Measurements from ENCODE around the gene PLXDC2.

PLXDC2 gene

DNA sequence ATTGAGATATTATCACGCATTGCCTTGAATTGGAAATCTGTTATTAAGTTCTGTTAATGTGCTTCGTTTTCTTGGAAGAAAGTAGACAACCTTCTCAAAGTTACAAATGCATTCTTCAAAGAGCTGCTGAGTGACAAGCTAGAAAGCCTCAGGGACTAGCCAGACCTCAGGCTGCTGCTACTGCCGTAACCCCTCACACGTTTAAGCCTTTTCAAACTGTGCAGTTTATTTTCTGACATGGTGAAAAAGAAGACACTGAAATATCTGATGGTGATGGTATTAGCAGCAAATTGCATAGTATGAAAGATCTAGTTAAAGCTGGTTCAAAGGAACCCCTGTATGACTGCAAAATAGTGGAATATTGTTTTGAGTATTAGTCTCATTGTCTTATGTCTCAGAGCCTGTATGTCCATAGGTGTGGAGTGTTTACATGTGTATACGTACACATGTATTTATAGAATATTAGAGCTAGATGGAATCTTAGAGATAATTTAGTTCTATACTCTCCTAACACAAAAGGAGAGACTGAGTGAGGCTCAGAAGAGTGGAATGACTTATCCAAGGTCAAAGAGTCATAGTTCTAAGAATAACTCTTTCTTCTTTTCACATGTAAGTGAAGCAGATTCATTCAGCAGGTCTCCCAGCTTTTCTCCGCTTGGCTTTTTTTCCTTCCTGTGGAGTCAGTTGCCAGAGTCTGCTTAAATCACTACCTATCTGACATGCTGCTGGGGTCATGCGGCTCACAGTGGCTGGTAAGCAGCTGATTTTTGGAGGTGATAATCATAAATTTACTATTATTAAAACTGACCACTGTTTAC lies 431.9 kb downstream of the PLXDC2 start:
- POLR2A ChIA-PET, result no interaction called here
- CTCF ChIA-PET, result no interaction called here
- H3K27ac ChIP-seq (ENCODE audit: extremely low read depth, low read depth, low read length), result no peak overlapping the region
- TF ChIP-seq SP7 (tag by site-specific recombination; IDR thresholded peaks at IDR 0.05) (no peak), KLF8 (tag by site-specific recombination; IDR thresholded peaks at IDR 0.05) (no peak), ZNF701 (tag by site-specific recombination; IDR thresholded peaks at IDR 0.05) (no peak), ZNF239 (tag by site-specific recombination; IDR thresholded peaks at IDR 0.05) (no peak), ZNF221 (tag by site-specific recombination; IDR thresholded peaks at IDR 0.05; ENCODE audit: borderline replicate concordance) (no peak), ZNF146 (tag by site-specific recombination; IDR thresholded peaks at IDR 0.05) (no peak), BCL11A (tag by site-specific recombination; IDR thresholded peaks at IDR 0.05; ENCODE audit: low read depth) (no peak), ZNF423 (tag by site-specific recombination; IDR thresholded peaks at IDR 0.05) (no peak), ZNF248 (tag by site-specific recombination; IDR thresholded peaks at IDR 0.05) (no peak), ZSCAN30 (tag by site-specific recombination; IDR thresholded peaks at IDR 0.05) (no peak)
- TF ChIP-seq, protein P1, sequence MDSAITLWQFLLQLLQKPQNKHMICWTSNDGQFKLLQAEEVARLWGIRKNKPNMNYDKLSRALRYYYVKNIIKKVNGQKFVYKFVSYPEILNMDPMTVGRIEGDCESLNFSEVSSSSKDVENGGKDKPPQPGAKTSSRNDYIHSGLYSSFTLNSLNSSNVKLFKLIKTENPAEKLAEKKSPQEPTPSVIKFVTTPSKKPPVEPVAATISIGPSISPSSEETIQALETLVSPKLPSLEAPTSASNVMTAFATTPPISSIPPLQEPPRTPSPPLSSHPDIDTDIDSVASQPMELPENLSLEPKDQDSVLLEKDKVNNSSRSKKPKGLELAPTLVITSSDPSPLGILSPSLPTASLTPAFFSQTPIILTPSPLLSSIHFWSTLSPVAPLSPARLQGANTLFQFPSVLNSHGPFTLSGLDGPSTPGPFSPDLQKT (IDR thresholded peaks at IDR 0.05; ENCODE audit: borderline replicate concordance, low read depth, low read length), result no peak
- H3K4me3 ChIP-seq (ENCODE audit: low read depth, low read length), result no peak overlapping the region
- H3K4me1 ChIP-seq (ENCODE audit: control insufficient read depth, insufficient read depth, low read length), result no peaks in the 10 kb centered on the region
- no peaks in the 10 kb centered on the region for H3K9me3 ChIP-seq (ENCODE audit: control insufficient read depth, insufficient read depth, low read depth, low read length)
- no peaks in the 10 kb centered on the region for H3K36me3 ChIP-seq (ENCODE audit: control insufficient read depth in 2 of 2, insufficient read depth in 1 of 2, low read length in 2 of 2)

DNA sequence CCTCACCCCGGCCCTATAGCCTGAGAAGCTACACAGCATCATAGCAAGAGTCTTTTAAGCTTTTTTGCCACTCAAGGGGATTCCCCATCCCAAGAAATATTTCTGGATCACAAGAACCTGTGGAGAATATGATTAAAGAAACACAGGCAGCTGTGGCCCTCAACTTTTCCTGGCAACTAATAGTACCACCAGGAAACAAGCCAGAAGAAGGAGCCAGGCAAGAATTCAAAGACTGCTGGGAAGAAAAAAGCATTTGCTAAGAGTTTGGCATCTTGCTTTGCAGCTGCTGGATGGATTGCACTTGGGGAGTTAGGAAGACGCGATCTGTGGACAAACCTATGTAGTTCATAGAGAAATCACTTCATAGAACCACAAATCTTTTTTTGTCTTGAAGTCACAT lies 437.8 kb downstream of the PLXDC2 start:
- Histone ChIP-seq H3K27ac (ENCODE audit: extremely low read depth, low read depth, low read length) (no peak overlapping the region), H3K9me3 (ENCODE audit: control insufficient read depth, insufficient read depth, low read depth, low read length) (no peaks in the 10 kb centered on the region), H3K4me3 (ENCODE audit: low read depth, low read length) (no peak overlapping the region), H3K4me1 (ENCODE audit: control insufficient read depth, insufficient read depth, low read length) (no peaks in the 10 kb centered on the region), H3K36me3 (ENCODE audit: control insufficient read depth in 2 of 2, insufficient read depth in 1 of 2, low read length in 2 of 2) (no peaks in the 10 kb centered on the region)
- POLR2A ChIA-PET, result no interaction called here
- CTCF ChIA-PET, result no interaction called here
- TF ChIP-seq ZNF202 (tag by site-specific recombination; IDR thresholded peaks at IDR 0.05; ENCODE audit: borderline replicate concordance), result no peak
- TF ChIP-seq ZNF335 (tag by site-specific recombination; conservative IDR thresholded peaks at IDR 0.05), result no peak
- TF ChIP-seq KLF1 (tag by site-specific recombination; IDR thresholded peaks at IDR 0.05), result no peak
- no peak for TF ChIP-seq ZBTB17 (tag by site-specific recombination; IDR thresholded peaks at IDR 0.05)
- no peak for TF ChIP-seq ZNF350 (tag by site-specific recombination; IDR thresholded peaks at IDR 0.05)
- no peak for TF ChIP-seq ZNF433 (tag by site-specific recombination; IDR thresholded peaks at IDR 0.05; ENCODE audit: low read depth)
- TF ChIP-seq ZNF23 (tag by site-specific recombination; IDR thresholded peaks at IDR 0.05; ENCODE audit: borderline replicate concordance), result no peak
- TF ChIP-seq, protein P2, sequence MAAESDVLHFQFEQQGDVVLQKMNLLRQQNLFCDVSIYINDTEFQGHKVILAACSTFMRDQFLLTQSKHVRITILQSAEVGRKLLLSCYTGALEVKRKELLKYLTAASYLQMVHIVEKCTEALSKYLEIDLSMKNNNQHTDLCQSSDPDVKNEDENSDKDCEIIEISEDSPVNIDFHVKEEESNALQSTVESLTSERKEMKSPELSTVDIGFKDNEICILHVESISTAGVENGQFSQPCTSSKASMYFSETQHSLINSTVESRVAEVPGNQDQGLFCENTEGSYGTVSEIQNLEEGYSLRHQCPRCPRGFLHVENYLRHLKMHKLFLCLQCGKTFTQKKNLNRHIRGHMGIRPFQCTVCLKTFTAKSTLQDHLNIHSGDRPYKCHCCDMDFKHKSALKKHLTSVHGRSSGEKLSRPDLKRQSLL (tag by site-specific recombination; IDR thresholded peaks at IDR 0.05), result no peak

DNA sequence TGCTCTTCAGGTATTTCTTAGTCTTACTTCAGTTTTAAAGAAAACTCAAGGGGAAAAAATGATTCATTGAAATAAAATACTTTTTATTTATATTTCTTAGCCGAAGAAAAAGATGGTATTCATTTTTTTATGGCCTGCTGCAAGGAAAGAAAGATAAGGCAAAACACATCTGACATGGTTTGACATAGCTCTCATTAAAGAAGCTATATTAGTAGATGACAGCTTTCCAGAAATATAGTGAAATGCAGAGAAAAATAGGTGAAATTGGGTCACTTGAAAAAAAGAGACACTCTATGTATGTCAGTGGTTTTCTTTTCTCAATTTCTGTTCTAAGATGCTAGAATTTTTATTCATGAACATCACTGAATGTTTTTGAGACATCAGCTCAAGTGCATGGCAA lies 438.3 kb downstream of the PLXDC2 start:
- POLR2A ChIA-PET, result no interaction called here
- Histone ChIP-seq H3K4me1 (ENCODE audit: control insufficient read depth, insufficient read depth, low read length) (no peaks in the 10 kb centered on the region), H3K9me3 (ENCODE audit: control insufficient read depth, insufficient read depth, low read depth, low read length) (no peaks in the 10 kb centered on the region), H3K36me3 (ENCODE audit: control insufficient read depth in 2 of 2, insufficient read depth in 1 of 2, low read length in 2 of 2) (no peaks in the 10 kb centered on the region), H3K27ac (ENCODE audit: extremely low read depth, low read depth, low read length) (no peak overlapping the region), H3K4me3 (ENCODE audit: low read depth, low read length) (no peak overlapping the region)
- CTCF ChIA-PET, result no interaction called here
- TF ChIP-seq ZFHX2 (tag by site-specific recombination; conservative IDR thresholded peaks at IDR 0.05) (no peak), ZNF768 (tag by site-specific recombination; IDR thresholded peaks at IDR 0.05) (no peak), SCRT1 (tag by site-specific recombination; IDR thresholded peaks at IDR 0.05; ENCODE audit: borderline replicate concordance) (no peak), ZNF521 (tag by site-specific recombination; IDR thresholded peaks at IDR 0.05) (no peak), ZNF169 (tag by site-specific recombination; IDR thresholded peaks at IDR 0.05) (no peak), RBAK (tag by site-specific recombination; IDR thresholded peaks at IDR 0.05) (no peak), ZNF214 (tag by site-specific recombination; IDR thresholded peaks at IDR 0.05; ENCODE audit: borderline replicate concordance) (no peak)
- TF ChIP-seq, protein P3, sequence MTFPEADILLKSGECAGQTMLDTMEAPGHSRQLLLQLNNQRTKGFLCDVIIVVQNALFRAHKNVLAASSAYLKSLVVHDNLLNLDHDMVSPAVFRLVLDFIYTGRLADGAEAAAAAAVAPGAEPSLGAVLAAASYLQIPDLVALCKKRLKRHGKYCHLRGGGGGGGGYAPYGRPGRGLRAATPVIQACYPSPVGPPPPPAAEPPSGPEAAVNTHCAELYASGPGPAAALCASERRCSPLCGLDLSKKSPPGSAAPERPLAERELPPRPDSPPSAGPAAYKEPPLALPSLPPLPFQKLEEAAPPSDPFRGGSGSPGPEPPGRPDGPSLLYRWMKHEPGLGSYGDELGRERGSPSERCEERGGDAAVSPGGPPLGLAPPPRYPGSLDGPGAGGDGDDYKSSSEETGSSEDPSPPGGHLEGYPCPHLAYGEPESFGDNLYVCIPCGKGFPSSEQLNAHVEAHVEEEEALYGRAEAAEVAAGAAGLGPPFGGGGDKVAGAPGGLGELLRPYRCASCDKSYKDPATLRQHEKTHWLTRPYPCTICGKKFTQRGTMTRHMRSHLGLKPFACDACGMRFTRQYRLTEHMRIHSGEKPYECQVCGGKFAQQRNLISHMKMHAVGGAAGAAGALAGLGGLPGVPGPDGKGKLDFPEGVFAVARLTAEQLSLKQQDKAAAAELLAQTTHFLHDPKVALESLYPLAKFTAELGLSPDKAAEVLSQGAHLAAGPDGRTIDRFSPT (tag by site-specific recombination; IDR thresholded peaks at IDR 0.05), result no peak
- TF ChIP-seq, protein P4, sequence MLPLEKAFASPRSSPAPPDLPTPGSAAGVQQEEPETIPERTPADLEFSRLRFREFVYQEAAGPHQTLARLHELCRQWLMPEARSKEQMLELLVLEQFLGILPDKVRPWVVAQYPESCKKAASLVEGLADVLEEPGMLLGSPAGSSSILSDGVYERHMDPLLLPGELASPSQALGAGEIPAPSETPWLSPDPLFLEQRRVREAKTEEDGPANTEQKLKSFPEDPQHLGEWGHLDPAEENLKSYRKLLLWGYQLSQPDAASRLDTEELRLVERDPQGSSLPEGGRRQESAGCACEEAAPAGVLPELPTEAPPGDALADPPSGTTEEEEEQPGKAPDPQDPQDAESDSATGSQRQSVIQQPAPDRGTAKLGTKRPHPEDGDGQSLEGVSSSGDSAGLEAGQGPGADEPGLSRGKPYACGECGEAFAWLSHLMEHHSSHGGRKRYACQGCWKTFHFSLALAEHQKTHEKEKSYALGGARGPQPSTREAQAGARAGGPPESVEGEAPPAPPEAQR (tag by site-specific recombination; IDR thresholded peaks at IDR 0.05), result no peak
